ENCODE data around the gene ZFP92. TPM values are rescaled to one million over a fixed set of nuclear protein-coding genes. Genes with fewer than 3 reads are reported as not detected.

ZFP92 gene
- total RNA-seq, 2 experiments from 2014 or later, result 0.03 TPM; not detected in 1

GRCh38 chrX:153406011-153406410 is 5.3 kb upstream of the ZFP92 start:
- Histone ChIP-seq H3K4me1 (ENCODE audit: insufficient read depth, low read length, poor library complexity, severe bottlenecking) (no peaks in the 10 kb centered on the region), H3K27ac (ENCODE audit: low read depth, low read length, poor library complexity, severe bottlenecking) (no peak overlapping the region), H2AFZ (ENCODE audit: low read length) (no peak overlapping the region), H3K4me3 (ENCODE audit: low read depth, low read length, poor library complexity, severe bottlenecking) (no peak overlapping the region), H3K36me3 (ENCODE audit: insufficient read depth, low read length) (no peaks in the 10 kb centered on the region), H3K4me2 (ENCODE audit: low read length) (no peak overlapping the region), H4K20me1 (ENCODE audit: insufficient read depth, low read length) (no peaks in the 10 kb centered on the region), H3K9me2 (ENCODE audit: insufficient read depth, low read length) (no peaks in the 10 kb centered on the region), H3K79me2 (ENCODE audit: insufficient read depth, low read depth, low read length) (no peaks in the 10 kb centered on the region), H3K9me3 (ENCODE audit: low read length) (no peaks in the 10 kb centered on the region)
- BruUV-seq (replicated peaks), result no TSS peak
- no peak for DNase-seq (ENCODE audit: low spot score)
- no peak for TF ChIP-seq CTCF (conservative IDR thresholded peaks at IDR 0.05; ENCODE audit: low read length)
- no peak for TF ChIP-seq EZH2phosphoT487 (IDR thresholded peaks at IDR 0.05; ENCODE audit: borderline replicate concordance, low read depth, low read length)
- POLR2A ChIA-PET, result no interaction called here
- CTCF ChIA-PET (ENCODE audit: unreplicated experiment), result no interaction called here
- intact Hi-C loops (cut with micrococcal nuclease; ENCODE audit: unreplicated experiment), result no loop called here

- no peak for TF ChIP-seq EZH2phosphoT487 (IDR thresholded peaks at IDR 0.05; ENCODE audit: borderline replicate concordance, low read depth, low read length)
- TF ChIP-seq CTCF (conservative IDR thresholded peaks at IDR 0.05; ENCODE audit: low read length), result no peak
- CTCF ChIA-PET (ENCODE audit: unreplicated experiment), result interaction anchor here (0.5 kb wide), 2 partner anchors 13 to 231 kb away, joined by 3 to 4 read pairs; no protein-coding TSS in a partner anchor
- Histone ChIP-seq H3K27ac (ENCODE audit: low read depth, low read length, poor library complexity, severe bottlenecking) (no peak overlapping the region), H3K36me3 (ENCODE audit: insufficient read depth, low read length) (no peaks in the 10 kb centered on the region), H3K79me2 (ENCODE audit: insufficient read depth, low read depth, low read length) (no peaks in the 10 kb centered on the region), H3K9me3 (ENCODE audit: low read length) (no peaks in the 10 kb centered on the region), H2AFZ (ENCODE audit: low read length) (no peak overlapping the region), H3K4me2 (ENCODE audit: low read length) (no peak overlapping the region), H3K9me2 (ENCODE audit: insufficient read depth, low read length) (no peaks in the 10 kb centered on the region), H3K4me3 (ENCODE audit: low read depth, low read length, poor library complexity, severe bottlenecking) (no peak overlapping the region), H4K20me1 (ENCODE audit: insufficient read depth, low read length) (no peaks in the 10 kb centered on the region), H3K4me1 (ENCODE audit: insufficient read depth, low read length, poor library complexity, severe bottlenecking) (peaks cover under 1% of the 10 kb centered on the region)
- DNase-seq (ENCODE audit: low spot score), result no peak
- BruUV-seq (replicated peaks), result no TSS peak
- POLR2A ChIA-PET, result no interaction called here
- intact Hi-C loops (cut with micrococcal nuclease; ENCODE audit: unreplicated experiment), result no loop called here
These were observed 4.4 kb upstream of the ZFP92 start for GRCh38 chrX:153406903-153407302.

- Histone ChIP-seq H2AFZ (ENCODE audit: low read length) (no peak overlapping the region), H4K20me1 (ENCODE audit: insufficient read depth, low read length) (no peaks in the 10 kb centered on the region), H3K79me2 (ENCODE audit: insufficient read depth, low read depth, low read length) (no peaks in the 10 kb centered on the region), H3K4me2 (ENCODE audit: low read length) (no peak overlapping the region), H3K36me3 (ENCODE audit: insufficient read depth, low read length) (no peaks in the 10 kb centered on the region), H3K9me3 (ENCODE audit: low read length) (no peaks in the 10 kb centered on the region), H3K4me1 (ENCODE audit: insufficient read depth, low read length, poor library complexity, severe bottlenecking) (peaks cover 3% of the 10 kb centered on the region), H3K4me3 (ENCODE audit: low read depth, low read length, poor library complexity, severe bottlenecking) (no peak overlapping the region), H3K27ac (ENCODE audit: low read depth, low read length, poor library complexity, severe bottlenecking) (no peak overlapping the region), H3K9me2 (ENCODE audit: insufficient read depth, low read length) (no peaks in the 10 kb centered on the region)
- intact Hi-C loops (cut with micrococcal nuclease; ENCODE audit: unreplicated experiment), result no loop called here
- TF ChIP-seq CTCF (conservative IDR thresholded peaks at IDR 0.05; ENCODE audit: low read length), result no peak
- TF ChIP-seq EZH2phosphoT487 (IDR thresholded peaks at IDR 0.05; ENCODE audit: borderline replicate concordance, low read depth, low read length), result no peak
- DNase-seq (ENCODE audit: low spot score), result no peak
- ChIA-PET CTCF (ENCODE audit: unreplicated experiment) (no interaction called here), POLR2A (no interaction called here)
- no TSS peak for BruUV-seq (replicated peaks)
These were observed 3.5 kb upstream of the ZFP92 start for GRCh38 chrX:153407736-153408135.
